Activated CD4-positive, alpha-beta T cell treated with anti-CD3 and anti-CD28 coated beads, Interleukin-2, amount 50 U/mL, for 24 hours (primary cell): ENCODE data around the gene FBLN7.

ENCODE experiments used
- DNase-seq, 2 donors: peaks; one replicate each; pipeline ENCODE4 v3.0.0-alpha.2; 2020; ENCODE audit warnings: low read depth in 1 of 2, low spot score in 1 of 2

Gene FBLN7

DNA sequence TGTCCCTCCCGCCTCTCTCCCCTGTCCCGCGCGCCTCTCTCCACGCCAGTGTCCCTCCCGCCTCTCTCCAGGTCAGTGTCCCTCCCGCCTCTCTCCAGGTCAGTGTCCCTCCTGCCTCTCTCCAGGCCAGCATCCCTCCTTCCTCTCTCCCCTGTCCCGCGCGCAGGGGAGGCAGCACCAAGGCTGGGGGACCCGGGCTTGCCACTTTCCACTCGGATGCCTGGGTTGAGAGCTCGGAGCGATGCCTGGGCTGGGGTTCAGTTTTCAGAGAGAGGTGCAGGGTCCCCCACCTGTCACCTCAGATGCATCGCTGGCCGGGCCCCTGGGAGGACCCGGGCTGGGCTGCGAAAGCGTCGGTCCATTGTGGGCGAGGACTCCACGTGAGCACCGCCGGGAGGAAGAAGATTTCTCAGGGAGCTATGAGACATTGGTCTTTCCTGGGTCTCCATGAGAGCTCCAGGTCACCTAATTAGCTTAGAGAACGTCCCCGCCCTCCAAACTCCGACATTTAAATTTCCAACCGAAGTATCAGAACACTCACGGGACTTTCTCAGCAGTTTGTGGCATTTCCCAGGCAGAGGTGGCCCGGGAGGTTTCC is 2.1 kb downstream of the FBLN7 start:
- no peak for DNase-seq

GRCh38 chr2:112140899-112141625 is 2.9 kb downstream of the FBLN7 start:
- no peak for DNase-seq

DNA sequence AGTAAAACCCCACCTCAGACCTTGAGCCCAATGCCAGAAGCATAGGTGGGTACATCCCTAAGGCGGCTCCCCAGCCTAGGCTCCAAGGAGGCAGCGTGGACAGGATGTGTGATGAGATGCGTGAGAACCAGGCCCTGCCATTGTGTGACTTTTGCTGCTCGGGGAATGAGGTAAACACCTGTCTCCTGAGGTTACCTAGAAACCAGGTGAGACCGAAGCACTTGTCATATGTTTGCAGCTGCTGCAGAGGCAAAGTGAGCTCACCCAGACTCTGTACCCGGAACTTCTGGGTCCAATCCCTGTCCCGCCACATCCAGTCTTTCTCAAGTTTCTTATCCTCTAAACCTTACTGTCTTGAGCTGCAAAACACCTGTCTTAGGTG is 3.4 kb downstream of the FBLN7 start:
- no peak for DNase-seq

DNA sequence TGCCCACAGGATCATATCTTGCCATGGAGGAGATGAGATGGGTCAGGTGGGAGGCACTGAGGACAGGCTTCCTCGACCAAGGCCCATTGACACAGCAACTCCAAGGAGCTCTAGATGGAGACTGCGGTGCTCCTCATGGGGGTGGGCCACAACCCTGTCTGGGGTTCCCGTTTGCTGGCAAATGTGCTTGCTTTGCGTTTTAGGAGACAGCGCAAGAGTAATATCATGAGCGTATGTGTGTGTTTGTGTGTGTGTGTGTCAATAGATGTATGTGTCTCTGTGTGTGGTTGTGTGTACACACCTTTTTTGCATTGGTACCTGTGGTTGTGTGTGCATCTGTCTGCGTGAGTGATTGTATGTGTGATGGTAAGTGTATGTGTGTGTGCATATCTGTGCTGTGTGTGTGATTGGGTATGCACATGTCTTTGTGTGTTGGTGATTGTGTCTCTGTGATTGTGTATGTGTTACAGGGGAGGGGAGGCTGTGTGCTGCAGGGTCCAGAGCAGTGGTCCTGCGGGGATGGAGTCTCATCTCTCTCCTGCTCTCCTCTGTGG is 4.4 kb downstream of the FBLN7 start:
- no peak for DNase-seq

DNA sequence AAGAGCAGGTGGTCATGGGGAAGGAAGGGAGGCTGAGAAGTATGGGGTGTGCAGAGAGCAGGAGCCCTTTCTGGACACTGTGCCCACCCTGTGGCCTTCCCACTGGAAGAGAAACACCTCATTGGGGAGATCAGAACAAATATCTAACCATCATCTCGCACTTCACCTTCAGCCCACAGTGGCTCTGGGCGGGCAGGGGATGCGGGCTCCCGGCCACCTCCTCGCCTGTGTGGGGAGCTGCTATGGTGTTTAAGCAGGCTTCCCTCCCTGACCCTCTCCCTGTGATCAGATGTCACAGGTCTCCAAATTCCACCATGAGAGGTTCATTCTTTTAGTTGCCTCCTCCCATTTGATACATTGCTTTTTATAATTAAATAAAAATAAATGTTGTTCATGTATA is 5.0 kb downstream of the FBLN7 start:
- no peak for DNase-seq

DNA sequence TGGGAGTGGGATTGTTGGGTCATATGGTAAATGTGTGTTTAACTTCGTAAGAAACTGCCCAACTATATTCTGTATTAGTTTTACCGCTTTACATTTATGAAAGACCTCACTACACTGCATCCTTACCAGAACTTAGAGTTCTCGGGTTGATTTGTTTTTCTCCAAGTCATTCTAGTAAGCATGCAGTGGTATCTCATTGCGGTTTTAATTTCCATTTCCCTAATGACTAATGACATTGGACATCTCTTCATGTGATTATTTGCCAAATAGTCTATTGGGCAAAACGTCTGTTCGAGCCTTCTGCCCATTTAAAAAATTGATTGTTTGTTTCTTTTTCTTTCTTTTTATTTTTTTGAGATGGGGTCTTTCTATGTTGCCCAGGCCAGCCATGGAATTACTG is 6.8 kb downstream of the FBLN7 start:
- DNase-seq: no peak

DNA sequence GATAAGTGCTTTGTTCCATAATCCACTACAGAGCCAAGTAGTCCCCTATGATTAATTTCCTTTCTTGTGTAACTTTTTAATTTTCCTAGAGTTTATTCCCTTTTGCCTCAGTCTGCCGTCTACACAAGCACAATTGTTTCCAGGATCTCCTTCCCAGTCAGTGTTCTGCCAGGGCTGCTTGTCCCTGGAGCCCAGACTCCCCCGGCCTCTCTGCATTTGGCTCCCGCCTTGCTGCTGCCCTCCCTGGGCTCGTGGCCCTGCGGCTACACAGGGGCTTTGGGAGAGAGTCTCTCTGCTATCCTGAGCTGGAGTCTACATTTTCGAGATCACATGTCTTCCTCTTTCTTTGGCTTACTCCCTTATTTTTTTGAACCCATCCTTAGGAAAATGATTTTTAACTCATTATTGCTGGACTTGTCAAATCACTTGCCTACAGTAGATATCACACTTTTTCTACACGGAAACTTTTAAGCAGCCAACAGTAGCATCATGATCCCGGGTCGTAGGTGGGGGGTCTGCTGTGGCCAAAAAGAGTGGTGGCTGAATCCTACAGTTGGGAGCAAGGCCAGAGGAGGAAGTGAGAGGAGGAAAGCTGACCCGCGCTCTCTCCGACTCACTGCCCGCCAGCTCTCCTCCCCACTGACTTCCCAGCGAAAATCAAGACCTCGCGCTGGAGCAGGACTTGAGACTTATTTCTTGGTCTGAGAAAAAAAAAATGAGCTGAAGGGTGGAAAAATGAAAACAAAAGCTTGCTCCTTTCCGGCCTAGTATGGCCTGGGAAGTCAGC is 9.4 kb downstream of the FBLN7 start:
- no peak for DNase-seq

GRCh38 chr2:112148477-112148876 is 10.3 kb downstream of the FBLN7 start:
- no peak for DNase-seq

DNA sequence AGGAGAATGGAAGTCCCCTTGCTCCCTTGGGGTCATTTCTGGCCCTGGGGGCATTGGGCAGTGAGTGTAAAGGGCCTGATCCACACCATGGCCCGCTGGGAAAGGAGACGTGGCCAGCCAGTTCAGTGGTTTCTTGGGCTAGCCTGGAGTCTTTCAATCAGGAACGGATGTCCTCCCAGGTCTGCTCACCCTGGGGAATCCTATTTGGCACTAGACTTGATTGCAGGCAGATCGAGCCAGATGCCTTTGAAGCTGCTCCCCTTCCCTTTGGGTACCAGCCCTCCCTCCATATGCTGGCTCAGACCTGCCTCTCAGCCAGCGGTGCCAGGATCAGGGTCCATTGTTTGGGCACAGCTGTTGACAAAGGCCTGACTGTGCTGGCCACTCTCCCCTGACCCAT is 11.0 kb downstream of the FBLN7 start:
- no peak for DNase-seq

DNA sequence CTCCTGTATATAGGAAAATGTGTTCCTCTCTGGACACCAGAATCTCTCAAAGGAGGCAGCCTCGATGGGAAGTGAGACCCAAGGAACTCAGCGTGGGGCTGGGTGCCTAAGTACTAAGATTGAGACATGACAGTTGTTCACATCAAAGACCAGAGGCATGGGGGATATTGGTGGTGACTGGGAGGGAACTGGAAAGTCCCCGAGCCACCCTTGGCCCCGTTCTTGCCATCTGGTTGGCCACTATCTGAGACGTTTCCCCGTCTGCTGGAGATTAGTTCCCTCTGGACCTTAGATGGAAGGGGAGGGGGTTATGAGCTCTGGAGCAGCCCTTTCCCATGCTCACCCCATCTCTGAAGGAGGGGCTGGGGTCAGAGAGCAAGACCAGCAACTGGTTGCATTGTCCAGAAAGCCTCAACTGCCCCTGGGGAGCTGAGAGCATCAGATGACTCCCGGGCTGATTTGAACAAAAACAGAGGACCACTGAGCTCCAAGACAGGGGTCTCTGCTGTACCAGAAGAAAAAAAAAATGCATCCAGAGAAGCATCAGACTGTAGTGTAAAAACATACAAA is 11.8 kb downstream of the FBLN7 start:
- DNase-seq: no peak

DNA sequence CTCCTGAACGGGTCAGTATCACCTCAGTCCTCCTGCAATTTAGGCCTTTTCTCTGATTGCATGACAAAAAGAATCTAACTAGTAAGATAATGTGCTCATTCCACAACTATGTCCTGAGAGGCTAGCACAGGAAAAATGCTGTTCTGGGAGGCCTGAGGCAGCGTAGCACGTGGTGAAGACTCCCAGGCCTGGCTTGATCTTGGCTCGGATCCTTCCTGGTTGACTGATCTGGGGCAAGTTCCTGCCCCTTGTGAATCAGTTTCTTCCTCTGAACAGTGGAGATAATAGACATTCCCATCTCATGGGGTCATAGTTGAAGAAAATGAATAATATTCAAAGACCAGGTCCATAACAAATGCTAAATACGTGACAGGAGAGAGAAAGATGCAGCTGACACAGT is 12.3 kb downstream of the FBLN7 start:
- DNase-seq: no peak

DNA sequence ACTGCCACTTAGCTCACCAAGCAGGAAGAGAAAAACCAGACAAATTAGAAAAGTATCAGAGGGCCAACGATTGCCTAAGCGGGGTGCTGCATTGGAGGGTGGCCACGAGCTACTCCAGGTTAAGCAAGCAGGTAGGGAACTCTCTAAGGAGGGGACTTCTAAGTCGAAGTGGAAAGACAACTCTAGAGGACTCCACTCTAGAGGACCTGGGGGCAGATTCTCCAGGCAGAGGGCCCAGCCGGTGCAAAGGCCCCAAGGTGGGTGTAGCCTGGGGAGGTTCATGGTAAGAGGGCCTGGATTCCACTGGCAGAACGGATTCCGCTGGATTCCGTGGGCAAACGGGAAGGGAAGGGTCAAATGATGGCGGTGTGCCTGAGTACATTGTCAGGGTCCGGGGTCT is 12.7 kb downstream of the FBLN7 start:
- DNase-seq: no peak

DNA sequence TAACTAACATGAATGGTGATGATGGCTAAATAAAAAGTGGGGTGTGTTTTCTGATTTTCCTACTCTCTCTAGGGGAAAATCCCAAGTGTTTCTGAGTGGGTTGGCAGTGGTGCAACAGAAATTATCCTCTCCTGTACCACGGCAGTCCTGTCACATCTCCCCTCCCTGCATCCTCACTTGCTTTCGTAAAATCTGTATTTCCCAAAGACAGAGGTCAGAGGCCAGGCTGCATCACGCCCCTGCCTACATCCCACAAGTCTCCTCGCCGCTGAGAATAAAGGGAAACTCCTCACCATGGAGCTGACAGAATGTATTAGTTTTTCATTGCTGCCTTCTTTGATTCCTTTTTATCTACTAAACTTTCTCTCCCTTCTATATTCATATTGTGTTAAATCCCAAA is 13.1 kb downstream of the FBLN7 start:
- DNase-seq: no peak

- no peak for DNase-seq
These were observed 13.7 kb downstream of the FBLN7 start for GRCh38 chr2:112151701-112152440.

DNA sequence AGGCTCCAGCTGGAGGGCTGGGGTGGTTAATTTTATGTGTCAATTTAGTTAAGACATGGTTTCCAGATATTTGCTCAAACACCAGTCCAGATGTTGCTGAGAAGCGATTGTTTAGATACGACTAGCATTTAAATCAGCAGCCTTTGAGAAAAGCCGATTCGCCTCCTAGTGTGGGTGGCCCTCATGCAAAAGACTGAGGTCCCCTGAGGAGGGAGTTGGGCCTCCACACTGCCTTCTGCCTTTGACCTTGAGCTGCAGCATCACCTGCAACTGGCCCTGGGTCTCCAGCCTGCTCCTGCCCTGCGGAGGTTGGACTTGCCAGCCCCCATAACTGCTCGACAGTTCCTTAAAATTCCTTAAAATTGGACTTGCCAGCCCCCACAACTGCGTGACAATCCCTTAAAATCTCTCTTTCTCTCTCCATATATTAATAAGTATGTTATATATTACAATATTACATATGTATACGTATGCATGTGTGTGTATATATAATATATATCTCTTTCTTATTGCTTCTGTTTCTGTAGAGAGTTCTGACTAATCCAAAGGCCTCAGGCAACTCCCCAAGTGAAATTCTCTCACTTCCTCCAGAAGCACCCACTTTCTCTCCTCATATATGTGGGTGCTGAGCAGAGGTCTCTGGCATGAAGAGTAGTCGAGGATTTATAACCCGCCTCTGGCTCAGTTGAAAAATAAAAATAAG is 14.4 kb downstream of the FBLN7 start:
- no peak for DNase-seq

DNA sequence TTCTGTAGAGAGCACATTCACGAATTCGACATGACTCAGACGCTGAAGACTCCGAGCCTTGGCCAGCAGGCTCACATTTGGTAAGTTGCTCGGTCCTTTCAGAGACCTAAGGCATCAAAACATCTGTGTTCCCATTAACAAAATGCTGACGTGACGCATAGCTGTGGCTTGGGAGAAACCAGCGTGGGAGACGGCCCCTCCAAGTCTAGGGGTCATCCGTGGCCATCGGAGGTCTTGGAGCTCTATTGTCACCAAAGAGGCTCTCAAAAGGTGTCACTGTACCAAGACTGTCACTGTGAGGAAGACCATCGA is 14.9 kb downstream of the FBLN7 start:
- DNase-seq: no peak

GRCh38 chr2:112153501-112153900 is 15.3 kb downstream of the FBLN7 start:
- no peak for DNase-seq

DNA sequence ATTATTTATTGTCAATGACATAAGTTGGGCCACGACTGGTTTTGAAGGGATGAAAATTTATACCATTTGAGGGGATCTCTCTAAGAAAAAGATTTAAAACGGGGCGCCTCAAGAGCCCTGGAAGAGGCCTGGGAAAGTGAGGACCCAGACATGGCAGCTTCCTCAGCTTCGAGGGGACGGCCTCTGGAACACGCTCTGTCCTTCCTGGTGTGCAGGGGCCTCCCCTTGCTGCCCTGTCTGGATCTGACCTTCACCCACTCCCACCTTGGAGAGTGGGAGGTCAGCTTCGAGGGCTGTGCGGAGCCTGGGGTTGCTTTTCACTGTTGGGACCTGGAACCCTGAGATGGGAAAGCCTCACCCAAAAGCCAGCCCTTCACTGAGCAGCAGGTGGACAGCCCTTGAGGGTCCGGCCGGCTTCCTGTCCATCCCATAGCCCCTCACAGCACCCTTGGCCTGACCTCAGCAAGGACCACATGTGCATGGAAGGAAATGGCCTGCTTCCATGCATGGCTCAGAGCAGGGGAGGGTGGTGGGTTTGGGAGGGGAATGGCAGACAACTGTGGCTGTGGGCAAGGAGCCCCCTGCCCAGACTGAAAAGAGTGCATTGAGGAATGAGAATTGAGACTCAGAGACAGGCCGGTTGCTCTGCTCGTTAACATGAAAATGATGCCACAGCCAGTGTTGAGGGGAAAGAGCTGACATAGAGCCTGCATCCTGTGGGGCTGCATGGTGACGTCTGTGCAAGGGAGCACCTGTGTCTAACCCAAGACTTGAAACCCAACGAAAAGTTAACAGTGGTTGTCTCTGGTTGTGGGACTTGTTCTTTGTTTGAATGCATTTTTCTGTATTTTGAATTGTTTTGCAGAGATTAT is 16.3 kb downstream of the FBLN7 start:
- no peak for DNase-seq

DNA sequence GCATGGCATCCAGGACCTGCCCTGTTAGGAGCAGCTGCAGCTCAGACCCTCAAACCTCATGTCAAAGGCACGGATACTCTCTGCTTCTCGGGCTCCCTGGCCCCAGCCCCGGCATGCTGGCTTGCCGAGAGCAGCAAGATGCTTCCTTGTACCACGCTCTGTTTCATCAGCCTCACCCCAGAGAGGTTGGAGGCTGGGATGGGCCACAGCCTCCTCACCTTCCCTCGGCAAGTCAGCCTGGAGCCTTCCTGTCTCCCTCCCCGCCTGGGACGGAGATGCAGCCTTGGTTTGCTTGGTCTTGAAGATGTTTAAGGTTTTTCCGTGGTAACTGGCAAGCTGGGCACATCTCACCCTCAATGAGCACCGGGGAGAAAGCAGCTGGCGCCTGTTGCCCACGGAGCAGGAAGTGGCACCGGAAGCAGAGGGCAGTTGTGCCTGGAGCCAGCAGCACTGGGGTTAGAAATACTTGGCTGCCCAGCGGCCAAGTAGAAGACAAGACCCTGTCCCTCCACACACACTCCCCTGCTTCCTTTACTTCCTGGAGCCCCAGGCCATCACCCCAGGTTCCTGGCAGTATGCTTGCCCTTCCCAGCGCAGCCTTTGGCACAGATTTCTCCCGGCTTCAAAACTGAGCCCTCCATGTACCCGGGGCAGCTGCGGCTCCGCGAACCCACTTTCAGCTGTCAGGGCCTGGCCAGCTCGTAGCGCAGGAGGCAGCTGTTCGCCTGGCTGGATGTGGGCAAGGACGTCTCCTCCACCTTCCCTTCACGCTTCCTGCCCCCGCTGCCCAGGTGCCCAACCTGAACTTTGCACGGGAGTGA is 17.4 kb downstream of the FBLN7 start:
- DNase-seq: peak in 1 of 2 donors; percentile 25
